NCI-H2196 (cell line): ENCODE measurements around the gene CHST11.

ENCODE experiments used
- DNase-seq: peaks from one replicate; lab custom pipeline; 2025; ENCODE audit not compliant: unreplicated experiment; lab: John Stamatoyannopoulos, UW

Gene CHST11

DNA sequence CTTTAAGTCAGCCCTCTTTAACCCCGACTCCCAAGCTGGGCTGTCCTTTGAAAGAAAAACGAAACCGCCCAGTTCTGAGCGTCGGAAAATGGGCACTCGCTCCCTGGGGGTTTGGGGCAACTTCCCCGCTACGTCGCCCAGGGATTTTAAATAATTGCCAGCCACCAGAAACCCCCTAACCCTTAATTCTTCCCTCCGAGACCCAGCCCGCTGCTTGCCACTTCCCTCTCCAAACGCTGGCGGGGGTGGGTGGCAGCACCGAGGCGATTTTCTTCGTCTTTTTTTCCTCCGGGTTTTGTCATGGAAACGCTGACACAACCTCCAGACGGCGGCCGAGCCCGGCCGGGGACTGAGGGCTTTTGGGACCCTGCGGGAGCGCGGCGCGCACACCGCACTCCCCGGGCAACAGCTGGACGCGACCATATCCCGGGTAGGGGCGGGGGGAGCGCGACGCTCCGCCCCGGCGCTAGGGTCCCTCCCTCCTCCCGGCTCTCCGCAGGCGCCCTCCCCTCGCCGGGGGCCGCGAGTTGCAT is at the start of gene CHST11:
Gene CHST11, plus strand, starts transcription at position 532 of the 533 bp plus-strand sequence.
- peak; percentile 61 for DNase-seq

DNA sequence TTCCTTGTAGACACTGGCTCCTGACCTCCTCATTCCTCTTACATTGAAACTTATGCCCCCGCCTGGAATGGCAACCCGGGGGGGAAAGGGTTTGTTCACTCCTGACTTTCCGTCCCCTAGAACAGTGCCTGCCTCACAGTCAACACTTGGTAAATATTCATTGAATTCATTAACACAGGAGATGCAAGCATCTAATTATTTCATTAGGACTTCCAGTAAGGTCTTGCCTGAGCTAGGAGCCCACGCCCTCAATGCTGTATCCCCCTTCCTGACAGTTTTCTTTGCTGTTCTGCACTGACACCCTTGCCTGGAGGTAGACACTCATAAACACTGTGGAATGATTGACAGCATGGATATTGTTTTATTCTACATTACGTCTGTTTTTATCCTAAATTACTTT is 49.3 kb upstream of the CHST11 start:
- DNase-seq = no peak

GRCh38 chr12:104407922-104408321 is 48.8 kb upstream of the CHST11 start:
- DNase-seq = no peak

DNA sequence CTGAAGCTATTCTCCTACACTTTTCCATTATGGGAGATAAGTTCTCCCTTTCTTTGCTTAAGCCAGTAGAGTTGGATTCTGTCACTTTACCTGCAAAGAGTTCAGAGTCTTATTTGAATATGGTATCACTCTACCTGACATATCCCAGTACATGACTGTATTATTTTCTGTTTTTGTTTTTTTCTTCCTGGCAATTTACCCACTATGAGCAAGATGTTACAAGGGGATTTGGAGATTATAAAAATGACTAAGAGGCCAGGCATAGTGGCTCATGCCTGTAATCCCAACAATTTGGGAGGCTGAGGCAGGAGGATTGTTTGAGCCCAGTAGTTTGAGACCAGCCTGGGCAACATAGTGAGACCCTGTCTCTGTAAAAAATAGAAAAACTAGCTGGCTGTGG is 46.4 kb upstream of the CHST11 start:
- no peak for DNase-seq

DNA sequence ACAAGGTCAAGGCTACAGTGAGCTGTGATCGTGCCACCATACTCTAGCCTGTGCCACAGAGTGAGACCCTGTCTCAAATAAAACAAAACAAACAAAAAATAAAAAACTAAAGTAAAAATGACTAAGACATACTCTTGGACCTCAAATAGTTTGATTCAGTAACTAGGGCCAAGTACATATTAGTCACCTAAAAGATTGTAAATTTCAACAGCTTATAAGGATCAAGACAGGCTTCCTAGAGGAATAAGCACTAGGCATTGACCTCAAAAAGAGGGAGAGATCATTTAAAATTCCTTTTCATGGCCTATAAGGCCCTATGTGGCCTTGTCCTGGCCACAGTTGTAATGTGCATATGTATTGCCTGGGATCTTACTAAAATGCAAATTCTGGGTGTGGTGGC is 46.0 kb upstream of the CHST11 start:
- DNase-seq = no peak

DNA sequence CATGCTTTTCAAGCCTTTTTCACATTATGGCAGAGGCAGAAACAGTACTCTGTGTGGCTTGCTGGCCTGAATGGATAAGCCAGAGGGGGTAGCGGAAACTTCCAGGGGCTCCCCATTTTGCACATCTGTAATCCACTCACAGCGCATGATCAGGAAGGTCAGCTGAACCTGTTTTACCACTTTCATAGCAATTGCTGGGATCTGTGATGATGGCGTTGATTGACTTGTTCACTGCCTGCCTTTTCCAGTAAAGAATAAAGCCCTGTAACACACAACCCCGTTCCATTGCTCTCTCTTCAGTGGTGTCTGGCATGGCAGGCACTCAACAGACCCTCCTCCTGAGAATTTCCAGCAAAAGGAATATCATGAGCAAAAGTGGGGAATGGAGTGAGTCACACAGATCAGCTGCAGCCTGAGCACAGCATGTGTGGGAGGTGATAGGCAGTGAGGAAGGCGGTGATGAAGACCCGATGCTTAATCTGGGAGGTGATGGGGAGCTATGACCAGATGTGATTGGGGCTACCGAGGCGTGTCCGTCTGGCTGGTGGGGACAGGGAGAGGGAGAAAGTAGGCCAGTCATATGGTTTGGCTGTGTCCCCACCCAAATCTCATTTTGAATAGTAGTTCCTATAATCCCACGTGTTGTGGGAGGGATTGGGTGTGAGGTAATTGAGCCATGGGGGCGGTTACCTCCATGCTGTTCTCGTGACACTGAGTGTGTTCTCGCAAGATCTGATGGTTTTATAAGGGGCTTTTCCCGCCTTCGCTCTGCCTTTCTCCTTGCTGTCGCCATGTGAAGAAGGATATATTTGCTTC is 44.7 kb upstream of the CHST11 start:
- DNase-seq = no peak

GRCh38 chr12:104412681-104413080 is 44.1 kb upstream of the CHST11 start:
- no peak for DNase-seq

DNA sequence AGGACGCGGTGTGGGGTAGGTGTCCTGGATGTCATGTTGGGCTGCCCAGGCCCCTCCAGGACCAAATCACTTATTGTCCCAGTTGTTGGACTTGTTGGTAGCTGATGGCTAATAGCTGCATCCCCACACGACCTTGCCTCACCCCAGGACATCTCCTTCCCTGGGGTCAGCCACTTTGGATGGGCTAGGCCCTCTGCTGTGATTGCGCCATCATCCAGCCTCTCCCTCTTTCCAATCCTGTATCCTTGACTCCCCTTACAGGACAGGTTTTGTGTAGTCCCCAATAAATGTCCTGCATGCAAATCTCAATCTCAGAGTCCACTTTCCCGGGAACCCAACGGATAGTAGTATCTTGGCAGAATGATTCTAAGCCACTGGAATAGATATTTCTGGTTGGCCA is 43.4 kb upstream of the CHST11 start:
- no peak for DNase-seq

- DNase-seq = no peak
Measured at GRCh38 chr12:104414581-104415341, 42.0 kb upstream of the CHST11 start.

DNA sequence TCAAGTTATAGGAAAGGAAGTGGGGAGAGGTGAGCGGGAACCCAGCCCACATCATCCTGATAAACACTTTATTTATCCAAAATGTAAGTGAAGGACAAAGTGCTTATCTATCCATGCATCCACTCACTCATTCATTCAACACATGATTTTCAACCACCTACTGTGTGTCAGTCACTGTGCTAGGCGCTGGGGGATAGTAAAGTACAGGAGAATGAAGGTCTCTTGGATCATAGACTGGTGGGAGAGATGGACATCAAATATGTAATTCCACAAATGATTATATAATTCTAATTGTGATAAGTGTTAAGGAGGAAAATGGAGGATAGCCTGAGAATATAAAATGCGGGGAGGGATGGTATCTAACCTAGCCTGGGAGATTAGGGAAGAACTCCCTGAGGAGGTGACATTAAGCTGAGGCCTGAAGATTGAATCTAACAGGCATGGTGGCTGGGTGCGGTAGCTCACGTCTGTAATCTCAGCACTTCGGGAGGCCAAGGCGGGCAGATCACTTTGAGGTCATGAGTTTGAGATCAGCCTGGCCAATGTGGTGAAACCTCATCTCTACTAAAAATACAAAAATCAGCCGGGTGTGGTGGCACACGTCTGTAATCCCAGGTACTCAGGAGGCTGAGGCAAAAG is 41.3 kb upstream of the CHST11 start:
- DNase-seq = no peak

GRCh38 chr12:104416136-104416535 is 40.6 kb upstream of the CHST11 start:
- no peak for DNase-seq

GRCh38 chr12:104416585-104416984 is 40.2 kb upstream of the CHST11 start:
- DNase-seq = no peak

DNA sequence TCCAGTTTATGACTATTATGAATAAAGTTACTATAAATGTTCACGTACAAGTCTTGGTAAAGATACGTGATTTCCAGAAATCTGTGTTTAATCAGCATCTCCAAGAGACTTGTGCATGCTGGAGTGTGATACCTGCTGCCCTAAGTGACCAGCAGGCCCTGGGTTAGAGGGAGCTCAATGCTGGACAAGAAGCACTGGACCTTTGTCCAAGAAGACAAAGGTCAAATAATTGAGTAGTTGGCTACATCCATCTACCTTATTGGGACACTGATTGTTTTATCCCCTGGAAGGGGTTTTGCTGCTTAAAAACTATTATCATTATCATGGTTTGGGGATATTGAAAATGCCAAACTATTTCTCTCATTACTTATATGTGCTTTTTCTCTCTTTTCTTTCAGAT is 37.0 kb upstream of the CHST11 start:
- no peak for DNase-seq

- DNase-seq = no peak
Measured at GRCh38 chr12:104420868-104421267, 35.9 kb upstream of the CHST11 start.

- no peak for DNase-seq
Measured at GRCh38 chr12:104421343-104421742, 35.4 kb upstream of the CHST11 start.

GRCh38 chr12:104422441-104422840 is 34.3 kb upstream of the CHST11 start:
- DNase-seq = no peak

DNA sequence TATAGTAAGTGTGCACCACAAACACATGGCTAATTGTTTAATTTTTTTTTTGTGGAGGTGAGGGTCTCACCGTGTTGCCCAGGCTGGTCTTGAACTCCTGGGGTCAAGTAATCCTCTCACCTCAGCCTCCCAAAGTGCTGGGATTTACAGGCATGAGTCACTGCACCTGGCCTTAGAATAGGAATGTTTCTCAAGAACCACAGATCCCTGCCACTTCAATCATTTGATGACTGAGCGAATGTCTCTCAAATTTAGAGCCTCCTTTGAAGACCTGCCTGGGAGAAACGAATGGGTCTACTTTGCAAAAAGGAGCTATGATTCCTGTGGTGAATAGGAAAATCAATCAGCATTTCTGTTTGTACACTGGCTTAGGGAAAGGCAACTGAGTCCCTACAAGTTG is 33.5 kb upstream of the CHST11 start:
- DNase-seq = no peak

GRCh38 chr12:104423809-104424208 is 32.9 kb upstream of the CHST11 start:
- DNase-seq = no peak

DNA sequence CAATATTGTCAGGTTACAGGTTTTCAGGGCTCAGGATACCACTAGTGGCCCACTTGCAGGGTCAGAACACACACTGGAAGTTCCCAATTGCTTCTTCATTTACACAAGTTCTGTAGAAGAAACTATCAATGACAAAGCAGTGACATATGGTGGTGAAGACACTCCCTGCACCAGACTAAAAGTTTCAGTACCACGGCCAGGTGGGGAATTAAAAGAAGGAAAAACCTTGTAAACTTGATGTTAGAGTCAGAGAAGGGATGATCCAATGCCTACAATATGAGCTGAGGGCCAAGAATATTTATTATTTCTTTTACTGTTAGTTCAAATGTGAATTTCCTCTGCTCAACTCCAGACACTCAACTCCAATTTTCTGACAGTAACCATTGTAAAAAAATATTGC is 31.8 kb upstream of the CHST11 start:
- no peak for DNase-seq

- no peak for DNase-seq
Measured at GRCh38 chr12:104425614-104426013, 31.1 kb upstream of the CHST11 start.

GRCh38 chr12:104426926-104427546 is 29.7 kb upstream of the CHST11 start:
- no peak for DNase-seq
